Lower lobe of right lung (tissue), 2 donors: ENCODE results near the gene TTLL8. TPM values are rescaled to one million over a fixed set of nuclear protein-coding genes. Genes with fewer than 3 reads are reported as not detected.
A peak's percentile ranks its signal among the peaks of the same experiment; 100 is the strongest.

Experiments used
- ATAC-seq, 2 donors: fragments of 200-7000 bp; cut with Tn5 transposase; one replicate each; pipeline ENCODE4 v1.9.1; 2020 to 2022; ENCODE audit warnings: mild to moderate bottlenecking in 2 of 2, moderate library complexity in 2 of 2
- DNase-seq: peaks from one replicate; pipeline ENCODE4 v3.0.0-alpha.2; 2020
- H3K27ac ChIP-seq: fragments of 200-600 bp; one replicate; pipeline ENCODE4 v1.8.0; 2022
- H3K27me3 ChIP-seq: fragments of 200-600 bp; one replicate; pipeline ENCODE4 v1.8.0; 2022; ENCODE audit warnings: low read depth
- H3K36me3 ChIP-seq: fragments of 200-600 bp; one replicate; pipeline ENCODE4 v1.8.0; 2022; ENCODE audit warnings: mild to moderate bottlenecking
- H3K4me1 ChIP-seq: fragments of 200-600 bp; one replicate; pipeline ENCODE4 v1.8.0; 2022
- H3K4me3 ChIP-seq: fragments of 200-600 bp; one replicate; pipeline ENCODE4 v1.8.0; 2022; ENCODE audit warnings: mild to moderate bottlenecking
- H3K9me3 ChIP-seq: fragments of 200-600 bp; one replicate; pipeline ENCODE4 v1.8.0; 2022
- CTCF ChIP-seq: fragments of 200-600 bp; IDR thresholded peaks from one replicate; pipeline ENCODE4 v1.8.0; 2022; ENCODE audit warnings: antibody characterized with exemption, mild to moderate bottlenecking
- intact Hi-C: fragments of 100-400 bp; cut with DNase I; formaldehyde crosslinking; loops from one replicate; pipeline ENCODE4 v1.11.0; 2022
- total RNA-seq: library from RNA; stranded (reverse); fragmentation: NEBNext Ultra II Directional; extraction: Animal tissue kit (Norgen Biotek cat#: 25700); gene quantifications from one replicate; pipeline ENCODE4 v1.2.1, GENCODE V29; 2021
- donor health status: DM: no; HTN: yes; CAD: no; lungs with severe emphysema.

The TTLL8 gene
- total RNA-seq, 1 donor from 2014 or later: not detected

- H3K9me3 ChIP-seq: no peaks in the 10 kb centered on the region
- TF ChIP-seq CTCF: no peak
- no peak overlapping the region for H3K4me3 ChIP-seq
- DNase-seq (no peak), ATAC-seq (no peak)
- H3K27me3 ChIP-seq: peaks cover 18% of the 10 kb centered on the region
- H3K4me1 ChIP-seq: peaks cover 4% of the 10 kb centered on the region
- intact Hi-C loops: no loop called here
- no peak overlapping the region for H3K27ac ChIP-seq
- H3K36me3 ChIP-seq: no peaks in the 10 kb centered on the region
Observed at GRCh38 chr22:50063589-50064393, 5.7 kb upstream of the TTLL8 start.

GRCh38 chr22:50062509-50063135, 4.5 kb upstream of the TTLL8 start:
- ATAC-seq (no peak), DNase-seq (peak; percentile 39)
- peaks cover 24% of the 10 kb centered on the region for H3K27me3 ChIP-seq
- H3K9me3 ChIP-seq: no peaks in the 10 kb centered on the region
- H3K27ac ChIP-seq: no peak overlapping the region
- intact Hi-C loops: no loop called here
- H3K36me3 ChIP-seq: no peaks in the 10 kb centered on the region
- H3K4me3 ChIP-seq: no peak overlapping the region
- peaks cover 9% of the 10 kb centered on the region for H3K4me1 ChIP-seq
- TF ChIP-seq CTCF: no peak

- H3K9me3 ChIP-seq: no peaks in the 10 kb centered on the region
- DNase-seq (no peak), ATAC-seq (no peak)
- intact Hi-C loops: no loop called here
- no peaks in the 10 kb centered on the region for H3K36me3 ChIP-seq
- H3K27ac ChIP-seq: no peak overlapping the region
- no peak for TF ChIP-seq CTCF
- H3K4me3 ChIP-seq: no peak overlapping the region
- H3K27me3 ChIP-seq: peaks cover 24% of the 10 kb centered on the region
- peaks cover 9% of the 10 kb centered on the region for H3K4me1 ChIP-seq
Observed at GRCh38 chr22:50061824-50062355, 3.8 kb upstream of the TTLL8 start.

GRCh38 chr22:50061141-50061823, 3.2 kb upstream of the TTLL8 start:
- no peak for TF ChIP-seq CTCF
- Histone ChIP-seq H3K36me3 (no peaks in the 10 kb centered on the region), H3K27me3 (peaks cover 24% of the 10 kb centered on the region), H3K4me3 (no peak overlapping the region), H3K9me3 (no peaks in the 10 kb centered on the region), H3K4me1 (peaks cover 9% of the 10 kb centered on the region), H3K27ac (no peak overlapping the region)
- no peak for DNase-seq
- intact Hi-C loops: no loop called here
- peak; percentile 32 to 49 for ATAC-seq

- intact Hi-C loops: no loop called here
- Histone ChIP-seq H3K27me3 (peaks cover 24% of the 10 kb centered on the region), H3K9me3 (no peaks in the 10 kb centered on the region), H3K4me1 (peaks cover 9% of the 10 kb centered on the region), H3K36me3 (no peaks in the 10 kb centered on the region), H3K4me3 (no peak overlapping the region), H3K27ac (no peak overlapping the region)
- no peak for TF ChIP-seq CTCF
- ATAC-seq (peak; percentile 4 to 40), DNase-seq (no peak)
Observed at GRCh38 chr22:50060441-50061140, 2.5 kb upstream of the TTLL8 start.
